ENCODE results near the gene HSPBAP1. TPM values are rescaled to one million over a fixed set of nuclear protein-coding genes. Genes with fewer than 3 reads are reported as not detected.

The HSPBAP1 gene
- total RNA-seq, 1 experiment from 2014 or later: 13.1 TPM

DNA sequence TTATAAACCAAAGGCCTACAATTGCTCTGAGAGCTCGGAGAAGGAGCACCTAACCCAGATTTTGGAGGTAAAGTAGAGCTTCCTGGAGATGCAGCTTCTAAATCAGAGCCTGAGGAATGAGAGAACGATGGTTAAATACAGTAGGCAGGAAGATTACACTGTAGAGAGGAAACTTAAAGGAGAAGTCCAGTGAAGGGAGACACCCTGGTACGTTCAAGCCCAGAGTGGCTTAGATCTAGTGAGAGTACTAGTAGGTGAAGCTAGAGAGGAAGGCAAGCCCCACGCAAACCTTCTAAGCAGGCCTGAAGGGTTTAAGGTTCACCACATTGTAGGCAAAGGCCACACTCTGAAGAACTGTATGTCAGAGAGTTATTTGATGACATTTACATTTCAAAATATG is 34.6 kb upstream of the HSPBAP1 start:
- Histone ChIP-seq H3K9me3 (no peaks in the 10 kb centered on the region), H3K36me3 (ENCODE audit: control insufficient read depth, insufficient read depth, low read length) (no peaks in the 10 kb centered on the region), H3K4me1 (no peaks in the 10 kb centered on the region), H3K4me3 (ENCODE audit: low read depth, low read length) (no peak overlapping the region), H3K27me3 (replicated peaks; ENCODE audit: control insufficient read depth, insufficient read depth, low read length) (no peaks in the 10 kb centered on the region)
- no peaks in the 10 kb centered on the region for H3K27me3 Mint-ChIP-seq (ENCODE audit: insufficient read depth, unreplicated experiment)
- peaks cover 7% of the 10 kb centered on the region for H3K36me3 Mint-ChIP-seq (ENCODE audit: insufficient read depth, unreplicated experiment)
- intact Hi-C loops (cut with micrococcal nuclease; ENCODE audit: unreplicated experiment): no loop called here
- no peak overlapping the region for H3K4me3 Mint-ChIP-seq (ENCODE audit: unreplicated experiment)
- no TSS peak for BruUV-seq (replicated peaks)
- no peak overlapping the region for H3K27ac Mint-ChIP-seq (ENCODE audit: unreplicated experiment)
- peaks cover 7% of the 10 kb centered on the region for H3K4me1 Mint-ChIP-seq (ENCODE audit: low read depth, unreplicated experiment)
- POLR2A ChIA-PET: no interaction called here
- CTCF ChIA-PET: no interaction called here
- H3K9me3 Mint-ChIP-seq (ENCODE audit: unreplicated experiment): no peaks in the 10 kb centered on the region
- TF ChIP-seq, protein P1, sequence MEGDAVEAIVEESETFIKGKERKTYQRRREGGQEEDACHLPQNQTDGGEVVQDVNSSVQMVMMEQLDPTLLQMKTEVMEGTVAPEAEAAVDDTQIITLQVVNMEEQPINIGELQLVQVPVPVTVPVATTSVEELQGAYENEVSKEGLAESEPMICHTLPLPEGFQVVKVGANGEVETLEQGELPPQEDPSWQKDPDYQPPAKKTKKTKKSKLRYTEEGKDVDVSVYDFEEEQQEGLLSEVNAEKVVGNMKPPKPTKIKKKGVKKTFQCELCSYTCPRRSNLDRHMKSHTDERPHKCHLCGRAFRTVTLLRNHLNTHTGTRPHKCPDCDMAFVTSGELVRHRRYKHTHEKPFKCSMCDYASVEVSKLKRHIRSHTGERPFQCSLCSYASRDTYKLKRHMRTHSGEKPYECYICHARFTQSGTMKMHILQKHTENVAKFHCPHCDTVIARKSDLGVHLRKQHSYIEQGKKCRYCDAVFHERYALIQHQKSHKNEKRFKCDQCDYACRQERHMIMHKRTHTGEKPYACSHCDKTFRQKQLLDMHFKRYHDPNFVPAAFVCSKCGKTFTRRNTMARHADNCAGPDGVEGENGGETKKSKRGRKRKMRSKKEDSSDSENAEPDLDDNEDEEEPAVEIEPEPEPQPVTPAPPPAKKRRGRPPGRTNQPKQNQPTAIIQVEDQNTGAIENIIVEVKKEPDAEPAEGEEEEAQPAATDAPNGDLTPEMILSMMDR (IDR thresholded peaks at IDR 0.05; ENCODE audit: insufficient read depth in 1 of 2, low read depth in 1 of 2, low read length in 1 of 2, severe bottlenecking in 1 of 2, unreplicated experiment in 1 of 2): no peak
- no peak for DNase-seq

DNA sequence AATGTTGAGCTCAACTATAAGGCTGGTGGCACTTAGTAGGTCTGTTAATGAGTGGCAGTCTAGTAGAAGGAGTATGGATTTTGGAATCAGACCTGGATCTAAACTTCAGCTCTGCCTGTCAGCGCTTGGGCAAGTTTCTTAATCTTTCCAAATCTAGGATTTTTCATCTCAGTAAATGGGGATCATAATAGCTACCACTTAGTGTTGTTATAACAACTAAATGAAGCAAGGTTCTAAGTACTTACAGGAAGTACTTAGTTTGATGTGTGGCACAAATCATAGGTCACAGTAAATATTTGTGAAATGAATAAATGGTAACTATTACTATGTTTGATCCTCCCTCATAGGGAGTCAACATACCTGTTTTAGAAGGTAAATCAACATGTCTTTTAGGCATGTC is 32.6 kb upstream of the HSPBAP1 start:
- peaks cover 7% of the 10 kb centered on the region for H3K4me1 Mint-ChIP-seq (ENCODE audit: low read depth, unreplicated experiment)
- no peak overlapping the region for H3K4me3 ChIP-seq (ENCODE audit: low read depth, low read length)
- H3K4me3 Mint-ChIP-seq (ENCODE audit: unreplicated experiment): no peak overlapping the region
- no peaks in the 10 kb centered on the region for H3K9me3 ChIP-seq
- no peaks in the 10 kb centered on the region for H3K36me3 ChIP-seq (ENCODE audit: control insufficient read depth, insufficient read depth, low read length)
- BruUV-seq (replicated peaks): no TSS peak
- H3K27me3 Mint-ChIP-seq (ENCODE audit: insufficient read depth, unreplicated experiment): no peaks in the 10 kb centered on the region
- no peaks in the 10 kb centered on the region for H3K4me1 ChIP-seq
- POLR2A ChIA-PET: no interaction called here
- DNase-seq: no peak
- CTCF ChIA-PET: no interaction called here
- intact Hi-C loops (cut with micrococcal nuclease; ENCODE audit: unreplicated experiment): no loop called here
- H3K9me3 Mint-ChIP-seq (ENCODE audit: unreplicated experiment): no peaks in the 10 kb centered on the region
- no peaks in the 10 kb centered on the region for H3K27me3 ChIP-seq (replicated peaks; ENCODE audit: control insufficient read depth, insufficient read depth, low read length)
- TF ChIP-seq, protein P1 (IDR thresholded peaks at IDR 0.05; ENCODE audit: insufficient read depth in 1 of 2, low read depth in 1 of 2, low read length in 1 of 2, severe bottlenecking in 1 of 2, unreplicated experiment in 1 of 2): no peak
- peaks cover 7% of the 10 kb centered on the region for H3K36me3 Mint-ChIP-seq (ENCODE audit: insufficient read depth, unreplicated experiment)
- H3K27ac Mint-ChIP-seq (ENCODE audit: unreplicated experiment): no peak overlapping the region

DNA sequence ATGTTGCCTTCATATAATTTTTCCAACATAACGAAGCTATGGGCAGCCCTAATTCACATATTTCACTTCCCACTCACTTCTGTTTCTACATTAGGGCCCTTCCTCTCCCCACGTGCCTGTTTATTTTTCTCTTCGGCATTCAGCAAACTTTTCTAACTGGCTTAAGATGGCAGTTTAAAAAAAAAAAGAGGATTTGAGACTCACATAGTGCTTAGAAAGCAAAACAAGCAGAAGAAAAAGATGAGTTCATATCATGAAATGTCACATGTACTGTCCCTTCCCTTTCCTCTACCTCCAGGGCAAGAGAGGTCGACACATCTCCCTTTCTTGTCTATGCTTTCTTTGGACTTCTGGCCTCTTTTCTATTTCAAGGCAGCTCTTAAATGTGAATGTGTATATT is 31.8 kb upstream of the HSPBAP1 start:
- Mint-ChIP-seq H3K27ac (ENCODE audit: unreplicated experiment) (no peak overlapping the region), H3K27me3 (ENCODE audit: insufficient read depth, unreplicated experiment) (no peaks in the 10 kb centered on the region), H3K4me1 (ENCODE audit: low read depth, unreplicated experiment) (peaks cover 7% of the 10 kb centered on the region), H3K9me3 (ENCODE audit: unreplicated experiment) (no peaks in the 10 kb centered on the region), H3K36me3 (ENCODE audit: insufficient read depth, unreplicated experiment) (peaks cover 7% of the 10 kb centered on the region), H3K4me3 (ENCODE audit: unreplicated experiment) (no peak overlapping the region)
- TF ChIP-seq, protein P1 (IDR thresholded peaks at IDR 0.05; ENCODE audit: insufficient read depth in 1 of 2, low read depth in 1 of 2, low read length in 1 of 2, severe bottlenecking in 1 of 2, unreplicated experiment in 1 of 2): no peak
- intact Hi-C loops (cut with micrococcal nuclease; ENCODE audit: unreplicated experiment): no loop called here
- H3K4me3 ChIP-seq (ENCODE audit: low read depth, low read length): no peak overlapping the region
- H3K9me3 ChIP-seq: no peaks in the 10 kb centered on the region
- BruUV-seq (replicated peaks): no TSS peak
- H3K36me3 ChIP-seq (ENCODE audit: control insufficient read depth, insufficient read depth, low read length): no peaks in the 10 kb centered on the region
- H3K27me3 ChIP-seq (replicated peaks; ENCODE audit: control insufficient read depth, insufficient read depth, low read length): no peaks in the 10 kb centered on the region
- POLR2A ChIA-PET: no interaction called here
- CTCF ChIA-PET: no interaction called here
- DNase-seq: no peak
- H3K4me1 ChIP-seq: no peaks in the 10 kb centered on the region
